22Rv1 (cell line): ENCODE measurements around the gene SON.

ENCODE experiments used
- H3K27ac ChIP-seq: fragments of 450-650 bp; 2 replicates; pipeline ENCODE4 v1.5.1; 2017
- CTCF ChIP-seq: fragments of 450-650 bp; IDR thresholded peaks from 2 replicates; pipeline ENCODE4 v1.5.1; 2017; ENCODE audit warnings: mild to moderate bottlenecking
- ZFX ChIP-seq: fragments of 450-650 bp; IDR thresholded peaks from 2 replicates; pipeline ENCODE4 v1.6.1; 2017; ENCODE audit warnings: antibody characterized with exemption, borderline replicate concordance

The SON gene

GRCh38 chr21:33549848-33550771 is 7.3 kb downstream of the SON start:
- TF ChIP-seq CTCF (no peak), ZFX (no peak)
- H3K27ac ChIP-seq: no peak overlapping the region

GRCh38 chr21:33550772-33551660 is 8.2 kb downstream of the SON start:
- no peak overlapping the region for H3K27ac ChIP-seq
- TF ChIP-seq ZFX: no peak
- TF ChIP-seq CTCF: no peak

- TF ChIP-seq CTCF: no peak
- no peak for TF ChIP-seq ZFX
- H3K27ac ChIP-seq: no peak overlapping the region
Observed at GRCh38 chr21:33551664-33552063, 8.8 kb downstream of the SON start.

GRCh38 chr21:33552093-33552998 is 9.5 kb downstream of the SON start:
- TF ChIP-seq CTCF (no peak), ZFX (no peak)
- H3K27ac ChIP-seq: no peak overlapping the region

- no peak overlapping the region for H3K27ac ChIP-seq
- TF ChIP-seq ZFX (no peak), CTCF (no peak)
Observed at GRCh38 chr21:33552999-33553598, 10.3 kb downstream of the SON start.

- no peak overlapping the region for H3K27ac ChIP-seq
- TF ChIP-seq CTCF: no peak
- no peak for TF ChIP-seq ZFX
Observed at GRCh38 chr21:33554236-33554981, 11.6 kb downstream of the SON start.
